Spinal cord (tissue), 10 donors: ENCODE data around the gene TTPAL. TPM values are rescaled to one million over a fixed set of nuclear protein-coding genes. Genes with fewer than 3 reads are reported as not detected.

Experiments
- DNase-seq, 6 donors: peaks; one replicate each; pipeline versions ENCODE4 v3.0.0 to v3.0.0-alpha.2; 2013 to 2015; ENCODE audit warnings: low spot score in 6 of 6, low read depth in 4 of 6
- H3K27ac ChIP-seq: one replicate; pipeline ENCODE4 v1.5.1; 2013; ENCODE audit warnings: low read depth, low read length, control low read depth
- H3K27me3 ChIP-seq: one replicate; pipeline ENCODE4 v1.6.1; 2013; ENCODE audit warnings: low read length; ENCODE audit not compliant: control insufficient read depth, insufficient read depth
- H3K36me3 ChIP-seq: one replicate; pipeline ENCODE4 v1.6.1; 2013; ENCODE audit warnings: low read length; ENCODE audit not compliant: control insufficient read depth, insufficient read depth
- H3K4me1 ChIP-seq: one replicate; pipeline ENCODE4 v1.6.1; 2013; ENCODE audit warnings: low read length; ENCODE audit not compliant: control insufficient read depth, insufficient read depth
- H3K4me3 ChIP-seq: one replicate; pipeline ENCODE4 v1.5.1; 2013; ENCODE audit warnings: low read depth, low read length, control low read depth
- H3K9me3 ChIP-seq: one replicate; pipeline ENCODE4 v1.6.1; 2013; ENCODE audit warnings: low read length; ENCODE audit not compliant: control insufficient read depth, insufficient read depth
- WGBS: methylation state at CpG from one replicate; pipeline ENCODE4 v1.1.5; 2013; ENCODE audit warnings: missing lambda C conversion rate; ENCODE audit not compliant: insufficient coverage; 5-methylcytosine and 5-hydroxymethylcytosine counted together
- polyA plus RNA-seq, 2 donors: library from polyadenylated mRNA; unstranded; fragments of 120-200 nt; gene quantifications; one replicate each; pipeline ENCODE4 v1.2.1, GENCODE V29; 2013; ENCODE audit not compliant: insufficient read length in 2 of 2
- total RNA-seq, 2 donors: library from RNA; depleted of rRNA in 1 of 2; stranded (reverse); fragments of 120-200 nt in 1 of 2; fragments of >200 nt in 1 of 2; gene quantifications; one replicate each; pipeline versions ENCODE4 v1.2.3 to v1.2.4, GENCODE V29; 2013 to 2014
- donor health status: healthy.

TTPAL gene
- total and polyA plus RNA-seq, 4 donors, result 7.8 to 15.9 (median 13.4) TPM

DNA sequence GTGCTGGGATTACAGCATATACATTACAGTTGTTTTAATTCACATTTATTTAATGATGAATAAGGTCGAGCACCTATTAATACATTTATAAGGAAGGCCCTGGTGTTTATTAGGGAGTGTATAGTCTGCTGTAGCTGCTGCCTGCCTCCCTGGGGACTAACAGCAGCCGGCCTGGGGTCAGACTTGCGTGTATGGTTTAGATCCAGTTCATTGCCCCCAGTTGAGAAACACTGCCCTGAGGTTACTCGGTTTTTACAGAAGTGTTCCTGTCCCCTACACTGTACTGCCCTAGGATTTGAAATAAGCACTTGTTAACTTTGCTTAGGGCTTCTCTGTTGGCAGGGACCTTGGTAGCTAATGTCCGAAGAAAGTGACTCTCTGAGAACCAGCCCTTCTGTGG lies 4.0 kb downstream of the TTPAL start:
- peaks cover 15% of the 10 kb centered on the region for H3K4me1 ChIP-seq
- no peaks in the 10 kb centered on the region for H3K27me3 ChIP-seq
- WGBS, result 85% methylated on average over 4 of the region's 5 CpGs
- H3K27ac ChIP-seq, result no peak overlapping the region
- H3K9me3 ChIP-seq, result no peaks in the 10 kb centered on the region
- H3K36me3 ChIP-seq, result peaks cover 29% of the 10 kb centered on the region
- no peak for DNase-seq
- no peak overlapping the region for H3K4me3 ChIP-seq

DNA sequence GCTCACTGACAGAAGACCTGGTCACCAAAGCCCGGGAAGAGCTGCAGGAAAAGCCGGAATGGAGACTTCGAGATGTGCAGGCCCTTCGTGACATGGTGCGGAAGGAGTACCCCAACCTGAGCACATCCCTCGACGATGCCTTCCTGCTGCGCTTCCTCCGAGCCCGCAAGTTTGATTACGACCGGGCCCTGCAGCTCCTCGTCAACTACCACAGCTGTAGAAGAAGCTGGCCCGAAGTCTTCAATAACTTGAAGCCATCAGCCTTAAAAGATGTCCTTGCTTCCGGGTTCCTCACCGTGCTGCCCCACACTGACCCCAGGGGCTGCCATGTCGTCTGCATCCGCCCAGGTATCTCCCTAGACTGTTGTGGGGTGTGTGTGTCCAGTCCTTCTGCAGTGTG lies 4.4 kb downstream of the TTPAL start:
- Histone ChIP-seq H3K4me3 (no peak overlapping the region), H3K27ac (no peak overlapping the region), H3K36me3 (peaks cover 34% of the 10 kb centered on the region), H3K27me3 (no peaks in the 10 kb centered on the region), H3K9me3 (no peaks in the 10 kb centered on the region), H3K4me1 (peaks cover 15% of the 10 kb centered on the region)
- no peak for DNase-seq
- 96% methylated on average over 14 of the region's 18 CpGs for WGBS

DNA sequence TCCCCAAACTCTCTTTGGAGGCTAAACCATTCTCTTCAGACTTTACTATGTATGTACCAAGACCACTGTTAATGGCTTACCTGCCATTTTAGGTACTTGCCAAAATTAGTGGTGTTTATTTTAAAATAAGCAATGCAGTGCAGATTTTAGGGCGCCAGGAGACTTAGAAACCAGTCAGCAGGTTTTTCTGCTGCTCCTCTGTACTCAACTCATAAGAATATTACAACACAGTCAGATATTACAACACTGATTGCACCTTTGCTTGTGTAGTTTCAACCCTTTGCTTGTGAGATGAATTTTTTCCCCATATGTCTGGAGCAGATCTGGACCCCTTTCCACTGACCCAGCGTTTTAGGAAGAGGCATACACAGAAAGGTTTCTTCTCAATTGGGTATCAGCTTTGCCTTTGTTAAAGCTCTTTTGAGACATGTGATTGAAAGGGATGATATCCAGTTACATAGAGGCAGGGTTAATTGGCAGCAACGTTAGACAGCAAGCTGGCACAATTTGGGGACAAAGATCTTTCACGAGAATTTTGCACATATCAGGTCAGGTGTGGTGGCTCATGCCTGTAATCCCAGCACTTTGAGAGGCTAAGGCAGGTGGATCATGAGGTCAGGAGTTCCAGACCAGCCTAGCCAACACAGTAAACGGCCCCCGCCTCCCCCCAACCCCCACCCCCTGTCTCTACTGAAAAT lies 6.2 kb downstream of the TTPAL start:
- Histone ChIP-seq H3K27me3 (no peaks in the 10 kb centered on the region), H3K4me1 (no peaks in the 10 kb centered on the region), H3K4me3 (no peak overlapping the region), H3K36me3 (peaks cover 35% of the 10 kb centered on the region), H3K9me3 (no peaks in the 10 kb centered on the region), H3K27ac (no peak overlapping the region)
- no peak for DNase-seq
- 88% methylated on average over 3 of the region's 6 CpGs for WGBS

DNA sequence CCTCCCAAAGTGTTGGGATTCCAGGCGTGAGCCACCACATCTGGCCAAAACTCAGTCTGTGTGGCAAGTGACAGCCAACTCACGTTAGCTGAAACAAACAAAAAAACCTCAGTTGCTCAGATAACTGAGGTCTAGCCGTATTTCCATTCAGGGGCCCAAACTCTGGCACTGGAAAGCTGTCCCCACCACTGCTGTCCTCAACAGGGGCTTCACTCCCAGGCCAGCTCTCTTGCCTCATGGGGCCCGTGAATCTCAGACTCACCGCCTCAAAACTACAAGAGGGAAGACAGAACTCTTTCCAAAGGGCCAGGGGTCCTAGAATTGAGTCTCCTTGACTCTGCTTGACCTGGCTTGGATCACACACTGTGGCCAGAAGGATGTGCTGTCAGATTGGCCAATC lies 7.4 kb downstream of the TTPAL start:
- 96% methylated on average over 5 of the region's 5 CpGs for WGBS
- H3K27ac ChIP-seq, result no peak overlapping the region
- no peaks in the 10 kb centered on the region for H3K27me3 ChIP-seq
- peaks cover 41% of the 10 kb centered on the region for H3K36me3 ChIP-seq
- H3K4me1 ChIP-seq, result no peaks in the 10 kb centered on the region
- H3K9me3 ChIP-seq, result no peaks in the 10 kb centered on the region
- H3K4me3 ChIP-seq, result no peak overlapping the region
- no peak for DNase-seq

DNA sequence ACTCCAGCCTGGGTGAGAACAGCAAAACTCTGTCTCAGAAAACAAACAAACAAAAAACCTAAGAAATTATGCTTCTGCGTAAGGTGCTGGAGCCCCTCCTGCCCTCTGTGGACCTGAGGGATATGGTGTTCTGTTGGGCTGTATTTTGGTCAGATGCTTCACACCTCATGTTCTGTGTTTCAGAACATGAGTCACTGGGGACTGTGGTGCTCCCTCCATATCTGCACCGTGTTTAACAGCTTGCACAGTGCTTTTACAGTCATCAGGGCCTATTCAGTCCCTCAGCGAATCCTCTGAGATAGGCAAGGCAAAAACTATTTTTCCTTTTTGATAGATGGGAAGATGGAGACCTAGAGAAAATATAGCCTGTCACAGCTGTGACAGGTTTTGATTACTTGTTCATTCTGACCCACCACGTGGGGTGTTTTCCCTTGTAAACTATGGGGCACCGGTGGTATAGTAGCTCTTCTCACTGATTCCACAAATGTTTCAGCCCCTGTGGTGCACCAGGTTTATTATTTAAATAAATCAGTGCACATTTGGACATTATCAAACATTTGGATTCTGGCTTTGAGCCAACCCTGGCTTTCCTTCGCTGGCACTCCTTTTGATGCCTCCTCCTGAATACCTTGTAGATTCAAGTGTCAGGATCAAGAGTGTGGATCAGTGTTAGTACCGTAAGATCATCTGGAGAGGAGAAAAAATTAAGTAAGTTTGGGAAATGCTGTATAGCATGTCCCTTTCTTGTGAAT lies 9.6 kb downstream of the TTPAL start:
- H3K9me3 ChIP-seq, result no peaks in the 10 kb centered on the region
- H3K27ac ChIP-seq, result no peak overlapping the region
- 100% methylated on average over 2 of the region's 7 CpGs for WGBS
- no peaks in the 10 kb centered on the region for H3K27me3 ChIP-seq
- no peak overlapping the region for H3K4me3 ChIP-seq
- no peaks in the 10 kb centered on the region for H3K4me1 ChIP-seq
- no peak for DNase-seq
- peaks cover 46% of the 10 kb centered on the region for H3K36me3 ChIP-seq

DNA sequence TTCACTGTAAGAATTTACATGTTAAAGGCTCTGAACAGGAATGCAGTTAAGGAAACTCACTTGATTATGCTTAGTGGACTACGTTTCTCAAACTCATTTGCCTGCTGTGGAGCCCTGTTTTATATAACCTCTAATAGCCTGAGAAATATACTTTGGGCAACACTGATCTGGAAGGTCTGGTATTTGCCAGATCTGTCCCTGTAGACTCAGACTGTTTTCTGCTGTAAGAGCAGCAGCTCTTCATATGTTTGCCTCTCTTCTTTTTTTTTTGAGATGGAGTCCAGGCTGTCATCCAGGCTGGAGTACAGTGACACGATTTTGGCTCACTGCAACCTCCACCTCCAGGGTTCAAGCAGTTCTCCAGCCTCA lies 10.1 kb downstream of the TTPAL start:
- Histone ChIP-seq H3K27me3 (no peaks in the 10 kb centered on the region), H3K4me3 (no peak overlapping the region), H3K36me3 (peaks cover 43% of the 10 kb centered on the region), H3K27ac (no peak overlapping the region), H3K4me1 (no peaks in the 10 kb centered on the region), H3K9me3 (no peaks in the 10 kb centered on the region)
- whole genome bisulfite sequencing, result no CpG with 5 or more reads among the region's 2 CpGs
- DNase-seq, result no peak

DNA sequence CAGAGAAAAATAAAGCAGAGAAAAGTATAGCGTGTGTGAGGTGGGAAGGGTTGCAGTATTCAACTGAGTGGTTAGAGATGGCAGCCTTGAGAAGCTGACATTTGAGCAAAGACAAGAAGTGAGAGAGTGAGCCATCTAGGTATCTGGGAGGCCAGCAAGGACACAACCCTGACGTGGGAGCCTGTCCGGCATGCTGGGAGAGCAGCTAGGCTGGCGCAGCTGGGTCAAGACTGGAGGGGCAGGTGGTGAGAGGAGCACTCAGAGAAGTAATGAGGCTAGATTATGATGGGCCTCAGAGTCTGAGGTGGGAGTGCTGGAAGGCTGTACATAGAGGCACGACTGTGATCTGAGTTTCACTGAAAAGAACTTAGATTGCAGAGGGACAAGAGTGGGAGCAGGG lies 12.9 kb downstream of the TTPAL start:
- no peak overlapping the region for H3K4me3 ChIP-seq
- no peak for DNase-seq
- H3K9me3 ChIP-seq, result no peaks in the 10 kb centered on the region
- H3K27ac ChIP-seq, result no peak overlapping the region
- no peaks in the 10 kb centered on the region for H3K4me1 ChIP-seq
- 96% methylated on average over 5 of the region's 5 CpGs for WGBS
- H3K36me3 ChIP-seq, result peaks cover 48% of the 10 kb centered on the region
- no peaks in the 10 kb centered on the region for H3K27me3 ChIP-seq

DNA sequence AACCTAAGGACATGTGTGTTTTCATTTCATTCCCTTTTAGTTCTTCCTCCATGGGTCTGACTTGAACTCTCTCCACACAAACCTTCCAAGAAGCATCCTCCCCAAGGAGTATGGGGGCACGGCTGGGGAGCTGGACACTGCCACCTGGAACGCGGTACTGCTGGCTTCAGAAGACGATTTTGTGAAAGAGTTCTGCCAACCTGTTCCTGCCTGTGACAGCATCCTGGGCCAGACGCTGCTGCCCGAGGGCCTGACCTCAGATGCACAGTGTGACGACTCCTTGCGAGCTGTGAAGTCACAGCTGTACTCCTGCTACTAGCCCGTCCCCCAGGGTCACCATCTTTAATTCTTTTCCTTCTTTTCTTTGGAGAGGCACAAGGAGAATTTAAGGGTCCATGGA lies 13.5 kb downstream of the TTPAL start:
- H3K4me1 ChIP-seq, result no peaks in the 10 kb centered on the region
- no peaks in the 10 kb centered on the region for H3K27me3 ChIP-seq
- peaks cover 53% of the 10 kb centered on the region for H3K36me3 ChIP-seq
- H3K4me3 ChIP-seq, result no peak overlapping the region
- 89% methylated on average over 9 of the region's 9 CpGs for WGBS
- H3K27ac ChIP-seq, result no peak overlapping the region
- no peak for DNase-seq
- H3K9me3 ChIP-seq, result no peaks in the 10 kb centered on the region

DNA sequence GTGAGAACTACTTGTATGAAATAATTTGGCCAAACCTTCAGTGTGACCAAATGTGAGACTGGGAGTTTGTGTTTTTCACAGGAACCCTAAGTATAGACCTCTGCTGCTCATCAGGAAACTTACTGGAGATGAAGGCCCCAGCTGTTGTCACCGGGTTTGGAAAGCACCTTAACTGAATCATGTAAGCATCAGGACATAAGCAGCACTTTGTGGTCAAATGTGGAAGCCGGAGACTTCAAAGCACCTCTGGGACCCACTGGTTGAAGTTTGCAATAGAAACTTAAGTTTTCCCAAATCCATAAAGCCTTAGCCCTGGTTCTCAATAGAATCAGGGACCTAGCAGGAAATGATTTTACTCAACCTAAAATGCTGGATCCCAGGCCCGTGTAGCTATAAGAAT lies 14.3 kb downstream of the TTPAL start:
- WGBS, result 100% methylated on average over 2 of the region's 3 CpGs
- no peak overlapping the region for H3K27ac ChIP-seq
- no peaks in the 10 kb centered on the region for H3K9me3 ChIP-seq
- no peaks in the 10 kb centered on the region for H3K27me3 ChIP-seq
- H3K4me3 ChIP-seq, result no peak overlapping the region
- H3K4me1 ChIP-seq, result no peaks in the 10 kb centered on the region
- DNase-seq, result no peak
- H3K36me3 ChIP-seq, result peaks cover 47% of the 10 kb centered on the region
